SK-N-SH (cell line): ENCODE results near the gene HBB.

ENCODE experiments used
- EP300 ChIP-seq, 2 experiments: IDR thresholded peaks; 2 replicates each; pipeline versions ENCODE4 v1.4.0 to v1.6.1; 2012; ENCODE audit warnings: borderline replicate concordance in 1 of 2, low read depth in 1 of 2, low read length in 1 of 2
- EZH2phosphoT487 ChIP-seq: fragments of 200-600 bp; sonication (generic); IDR thresholded peaks from 2 replicates; pipeline ENCODE4 v1.6.1; 2017; ENCODE audit warnings: low read depth, mixed run types, mild to moderate bottlenecking, antibody characterized with exemption, moderate library complexity, borderline replicate concordance
- GABPA ChIP-seq: IDR thresholded peaks from 2 replicates; pipeline ENCODE4 v1.4.0; 2012; ENCODE audit warnings: low read depth, mild to moderate bottlenecking
- GATA2 ChIP-seq: sonication (generic); formaldehyde crosslinking; IDR thresholded peaks from 2 replicates; pipeline ENCODE4 v1.5.0; 2020; ENCODE audit warnings: mild to moderate bottlenecking, missing genetic modification reagents
- POLR2AphosphoS5 ChIP-seq: IDR thresholded peaks from 2 replicates; pipeline ENCODE4 v1.6.1; 2012; ENCODE audit warnings: low read depth, low read length
- RCOR1 ChIP-seq: fragments of 150-350 bp; IDR thresholded peaks from 2 replicates; pipeline ENCODE4 v1.6.1; 2017; ENCODE audit warnings: antibody characterized with exemption, low read length
- YY1 ChIP-seq: IDR thresholded peaks from 2 replicates; pipeline ENCODE4 v1.4.0; 2012; ENCODE audit warnings: low read depth, mild to moderate bottlenecking
- TF ChIP-seq, protein P1 (sequence below): fragments of 200-600 bp; sonication (generic); IDR thresholded peaks from 2 replicates; pipeline ENCODE4 v1.6.1; 2017; ENCODE audit warnings: antibody characterized with exemption, mild to moderate bottlenecking, moderate library complexity
- TF ChIP-seq, protein P2 (sequence below): IDR thresholded peaks from 2 replicates; pipeline ENCODE4 v1.4.0; 2012; ENCODE audit warnings: low read depth

DNA sequence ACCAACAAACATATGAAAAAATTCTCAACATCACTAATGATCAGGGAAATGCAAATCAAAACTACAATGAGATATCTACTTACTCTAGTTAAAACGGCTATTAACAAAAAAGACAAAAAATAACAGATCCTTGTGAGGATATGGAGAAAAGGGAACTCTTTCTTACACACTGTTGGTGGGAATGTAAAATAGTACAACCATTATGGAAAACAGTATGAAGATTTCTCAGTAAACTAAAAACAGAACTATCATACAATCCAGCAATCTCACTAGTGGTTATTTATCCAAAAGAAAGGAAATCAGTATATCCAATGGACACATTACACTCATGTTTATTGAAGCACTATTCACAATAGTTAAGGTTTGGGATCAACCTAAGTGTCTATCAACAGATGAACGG is 39.0 kb upstream of the HBB start:
- TF ChIP-seq GABPA: no peak
- no peak for TF ChIP-seq RCOR1
- TF ChIP-seq, protein P1, sequence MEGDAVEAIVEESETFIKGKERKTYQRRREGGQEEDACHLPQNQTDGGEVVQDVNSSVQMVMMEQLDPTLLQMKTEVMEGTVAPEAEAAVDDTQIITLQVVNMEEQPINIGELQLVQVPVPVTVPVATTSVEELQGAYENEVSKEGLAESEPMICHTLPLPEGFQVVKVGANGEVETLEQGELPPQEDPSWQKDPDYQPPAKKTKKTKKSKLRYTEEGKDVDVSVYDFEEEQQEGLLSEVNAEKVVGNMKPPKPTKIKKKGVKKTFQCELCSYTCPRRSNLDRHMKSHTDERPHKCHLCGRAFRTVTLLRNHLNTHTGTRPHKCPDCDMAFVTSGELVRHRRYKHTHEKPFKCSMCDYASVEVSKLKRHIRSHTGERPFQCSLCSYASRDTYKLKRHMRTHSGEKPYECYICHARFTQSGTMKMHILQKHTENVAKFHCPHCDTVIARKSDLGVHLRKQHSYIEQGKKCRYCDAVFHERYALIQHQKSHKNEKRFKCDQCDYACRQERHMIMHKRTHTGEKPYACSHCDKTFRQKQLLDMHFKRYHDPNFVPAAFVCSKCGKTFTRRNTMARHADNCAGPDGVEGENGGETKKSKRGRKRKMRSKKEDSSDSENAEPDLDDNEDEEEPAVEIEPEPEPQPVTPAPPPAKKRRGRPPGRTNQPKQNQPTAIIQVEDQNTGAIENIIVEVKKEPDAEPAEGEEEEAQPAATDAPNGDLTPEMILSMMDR: no peak
- no peak for TF ChIP-seq YY1
- no peak for TF ChIP-seq GATA2
- TF ChIP-seq POLR2AphosphoS5: no peak
- TF ChIP-seq, protein P2, sequence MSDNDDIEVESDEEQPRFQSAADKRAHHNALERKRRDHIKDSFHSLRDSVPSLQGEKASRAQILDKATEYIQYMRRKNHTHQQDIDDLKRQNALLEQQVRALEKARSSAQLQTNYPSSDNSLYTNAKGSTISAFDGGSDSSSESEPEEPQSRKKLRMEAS: no peak
- TF ChIP-seq EZH2phosphoT487: no peak
- no peak for TF ChIP-seq EP300 (IDR thresholded peaks at IDR 0.05; ENCODE audit: borderline replicate concordance in 1 of 2, low read depth in 1 of 2, low read length in 1 of 2)
